ENCODE data around the gene ANKRD22.
"Not testable (repeated sequence)": the region's sequence is repeated elsewhere in the genome, so short reads cannot be mapped to it uniquely, and the experiment has no call there.

The ANKRD22 gene

DNA sequence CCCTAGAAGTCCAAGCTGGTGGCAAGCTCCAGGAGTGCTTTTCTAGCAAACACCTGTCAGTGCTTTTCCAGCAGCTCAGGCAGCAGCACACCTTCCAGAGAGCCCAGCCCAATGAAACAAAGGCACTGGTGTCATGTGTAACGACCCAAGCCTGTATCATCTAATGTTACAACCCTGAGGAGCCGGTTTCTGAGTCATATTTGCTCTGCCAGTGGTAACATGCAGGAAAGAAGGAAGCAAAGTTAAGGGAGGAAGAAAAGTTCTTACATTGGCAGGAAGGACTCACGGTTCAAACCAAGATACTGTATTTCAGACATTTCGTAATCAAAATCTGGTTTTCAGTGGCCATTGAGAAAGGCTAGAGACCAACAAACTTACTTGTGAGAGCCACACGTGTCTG, at the start of gene ANKRD22:
Gene ANKRD22 (minus strand): TSS at position 139 of the 400 bp plus-strand sequence. CDS start 237 bp downstream, outside the sequence.
- DNase-seq = no peak

- DNase-seq = no peak
Observed at GRCh38 chr10:88899886-88900285, 48.2 kb upstream of the ANKRD22 start.

GRCh38 chr10:88898727-88899126, 47.1 kb upstream of the ANKRD22 start:
- DNase-seq = no peak

DNA sequence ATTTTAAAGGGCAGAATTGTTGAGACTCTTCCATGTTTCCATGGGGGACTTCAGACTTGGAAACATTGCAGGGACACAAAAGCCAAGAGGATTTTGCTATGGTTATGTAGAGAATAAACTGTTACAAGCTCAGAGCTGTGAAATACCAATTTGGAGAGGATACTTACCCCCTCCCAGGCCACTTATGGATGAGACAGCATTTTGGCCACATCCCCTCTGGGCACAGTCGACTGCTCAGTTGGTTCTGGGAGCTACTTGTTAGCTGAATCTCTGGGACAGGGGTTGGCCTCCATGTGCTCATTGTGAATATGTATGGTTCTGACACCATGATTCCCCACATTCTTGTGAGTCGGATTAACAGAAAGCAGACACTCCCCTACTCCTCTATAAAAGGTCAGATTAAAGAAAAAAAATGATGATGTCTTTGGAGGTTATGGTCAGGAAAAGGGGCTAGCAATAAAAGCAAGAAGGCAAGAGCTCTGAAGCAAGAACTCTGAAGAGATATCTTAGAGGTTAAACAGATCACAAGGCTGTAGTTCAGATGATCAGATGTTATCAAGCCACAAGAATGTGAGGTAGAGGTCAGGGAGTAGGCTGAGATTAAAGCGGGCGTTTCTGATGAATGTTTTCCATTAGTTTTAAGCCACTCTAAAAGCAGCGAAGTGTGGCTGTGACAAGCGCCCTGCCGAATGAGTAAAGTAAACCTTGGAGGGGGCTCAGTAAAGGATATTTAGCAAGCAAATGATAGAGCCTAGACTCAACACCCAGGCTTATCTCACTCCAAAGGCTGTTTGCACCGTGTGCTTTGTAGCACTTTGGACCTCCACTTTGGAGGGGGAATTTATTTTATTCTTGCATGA, 45.6 kb upstream of the ANKRD22 start:
- DNase-seq = no peak

- no peak for DNase-seq
Observed at GRCh38 chr10:88896372-88896993, 44.8 kb upstream of the ANKRD22 start.

DNA sequence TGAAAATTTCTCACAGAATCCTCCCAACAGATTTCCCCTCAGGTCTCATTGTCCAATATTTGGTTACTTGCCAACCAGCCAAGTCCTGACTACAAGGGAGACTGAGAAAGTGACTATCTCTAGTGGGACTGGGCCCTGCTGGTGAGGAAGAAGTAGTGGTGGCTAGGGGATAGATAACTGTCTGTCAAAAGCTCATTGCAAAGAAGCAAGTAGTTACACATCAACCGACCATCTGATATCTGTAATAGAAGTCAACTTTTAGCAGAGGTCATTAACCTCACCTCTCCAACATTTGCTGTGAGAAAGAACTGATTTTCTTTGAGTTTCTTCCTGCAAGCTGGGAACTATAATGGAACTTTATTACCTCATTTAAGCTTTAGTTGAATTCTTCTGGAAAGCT, 43.6 kb upstream of the ANKRD22 start:
- DNase-seq = no peak

DNA sequence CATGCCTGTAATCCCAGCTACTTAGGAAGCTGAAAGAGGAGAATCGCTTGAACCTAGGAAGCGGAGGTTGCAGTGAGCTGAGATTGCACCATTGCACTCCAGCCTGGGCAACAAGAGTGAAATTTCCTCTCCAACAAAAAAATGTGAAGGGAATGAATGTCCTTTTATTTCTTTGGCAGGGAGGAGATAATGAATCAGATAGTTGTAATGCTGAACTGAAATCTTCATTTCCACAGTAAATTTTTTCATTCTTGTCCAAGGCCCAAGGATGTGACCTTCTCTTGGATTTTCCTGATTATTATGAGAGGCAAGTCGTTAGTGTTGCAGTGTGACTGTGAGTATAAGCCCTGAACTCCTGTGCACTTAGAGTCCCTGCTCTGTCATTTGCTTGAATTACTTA, 42.0 kb upstream of the ANKRD22 start:
- DNase-seq = no peak

DNA sequence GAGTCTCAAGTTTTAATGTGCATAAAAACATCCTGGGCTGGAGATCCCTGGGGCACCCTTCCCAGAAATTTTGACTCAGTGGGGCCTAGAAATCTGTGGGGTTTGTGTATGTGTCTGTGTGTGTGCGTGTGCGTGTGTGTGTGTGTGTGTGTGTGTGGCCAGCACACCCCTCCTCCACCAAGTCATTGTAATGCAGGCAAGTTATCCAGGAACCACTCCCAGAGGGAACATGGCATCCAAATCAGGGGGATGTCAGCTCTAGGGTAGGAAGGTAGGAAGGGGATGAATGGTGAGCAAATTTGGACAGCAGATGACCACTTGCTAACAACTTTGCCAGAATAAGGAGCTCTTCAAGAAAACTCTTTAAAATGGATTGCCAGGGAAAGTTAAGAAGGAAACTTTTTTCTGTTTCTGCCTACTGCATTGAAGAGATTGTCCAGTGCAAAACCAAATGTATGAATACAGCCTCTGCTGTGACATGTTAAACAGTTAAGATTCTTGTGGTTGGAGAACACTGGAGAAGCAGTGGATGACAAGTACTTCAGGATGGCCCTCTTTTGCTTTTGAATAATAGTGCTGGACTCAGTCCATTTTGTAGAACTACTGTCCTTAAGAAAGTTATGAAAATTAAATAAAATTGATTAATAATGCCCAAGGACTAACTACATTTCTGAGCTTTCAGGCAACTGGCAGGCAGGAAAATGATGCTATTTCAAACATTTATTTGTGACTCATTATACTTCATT, 40.8 kb upstream of the ANKRD22 start:
- no peak for DNase-seq

DNA sequence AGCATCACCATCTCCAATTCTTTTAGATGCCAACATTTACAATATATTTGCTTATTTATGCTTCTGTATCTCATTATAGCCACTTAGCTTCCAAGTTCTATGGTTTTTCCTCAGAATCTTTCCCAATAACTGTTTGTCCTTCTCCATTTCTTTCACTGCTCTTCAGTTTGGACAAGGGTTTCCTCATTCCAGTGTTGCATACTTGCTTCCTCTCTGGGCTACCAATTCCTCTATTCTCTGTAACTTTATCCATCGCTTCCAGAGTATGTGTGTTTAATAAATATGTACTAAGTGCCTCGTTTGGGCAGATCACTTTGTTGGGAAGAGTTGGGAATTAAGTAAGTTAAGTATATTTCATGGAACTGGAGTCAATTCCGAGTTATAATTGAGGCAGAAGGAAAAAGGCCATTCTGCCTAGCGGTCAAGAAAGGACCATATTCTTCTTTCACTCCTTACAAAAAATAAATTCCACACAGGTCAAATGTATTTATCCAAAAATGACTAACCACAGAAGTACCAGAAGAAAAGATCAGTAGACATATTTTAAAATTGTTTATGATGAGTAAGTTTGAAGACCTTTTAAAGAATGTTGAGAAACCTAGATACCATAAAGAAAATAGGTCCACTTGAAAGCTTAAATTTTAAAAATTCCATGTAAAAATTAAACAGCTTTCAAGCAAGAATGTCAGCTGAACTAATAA, 39.2 kb upstream of the ANKRD22 start:
- no peak for DNase-seq

- no peak for DNase-seq
Observed at GRCh38 chr10:88889559-88890337, 38.1 kb upstream of the ANKRD22 start.

DNA sequence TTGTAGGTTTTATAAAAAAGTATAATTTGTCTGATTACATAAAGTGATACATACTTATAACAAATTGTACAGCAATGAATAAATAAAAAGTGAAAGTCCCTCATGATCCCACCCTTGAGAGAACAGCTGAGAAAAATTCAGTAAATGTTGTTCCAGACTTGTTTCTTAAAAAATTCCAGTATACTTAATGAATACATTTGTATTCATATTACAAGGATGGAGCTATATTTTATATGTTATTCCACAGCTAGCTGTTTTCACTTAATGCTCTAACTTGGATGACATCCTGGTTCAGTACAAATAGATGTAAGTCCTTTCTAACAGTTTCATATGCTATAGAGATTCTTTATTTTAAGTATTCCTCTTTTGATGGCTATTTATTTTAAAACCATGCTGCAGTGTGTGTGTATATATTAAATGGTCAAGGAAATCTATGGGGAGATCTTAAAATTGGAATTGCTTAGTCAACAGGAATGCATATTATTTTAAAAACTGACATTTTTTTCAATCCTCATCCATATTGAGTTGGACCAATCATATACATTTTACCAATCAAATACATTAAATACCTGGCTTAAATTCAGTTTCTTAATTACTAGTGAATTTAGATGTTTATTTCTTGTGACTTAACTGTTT, 37.3 kb upstream of the ANKRD22 start:
- no peak for DNase-seq

- DNase-seq = no peak
Observed at GRCh38 chr10:88886557-88886956, 34.9 kb upstream of the ANKRD22 start.

DNA sequence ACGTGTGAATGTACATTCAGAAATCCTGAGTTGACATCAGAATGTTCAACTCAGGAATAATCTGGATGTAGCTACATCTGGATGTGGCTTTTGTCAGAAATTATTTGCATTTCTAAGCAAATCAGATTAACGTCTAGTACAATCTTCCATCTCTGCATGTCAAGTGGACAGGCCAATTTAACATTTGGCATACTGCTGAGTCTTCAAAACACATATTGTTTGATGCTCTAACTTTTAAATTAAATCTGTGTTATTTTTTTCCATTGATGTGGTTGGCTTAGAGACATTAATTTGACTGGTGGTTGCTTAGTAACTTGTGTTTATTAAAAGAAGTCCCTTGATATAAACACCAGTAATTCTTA, 31.8 kb upstream of the ANKRD22 start:
- no peak for DNase-seq

DNA sequence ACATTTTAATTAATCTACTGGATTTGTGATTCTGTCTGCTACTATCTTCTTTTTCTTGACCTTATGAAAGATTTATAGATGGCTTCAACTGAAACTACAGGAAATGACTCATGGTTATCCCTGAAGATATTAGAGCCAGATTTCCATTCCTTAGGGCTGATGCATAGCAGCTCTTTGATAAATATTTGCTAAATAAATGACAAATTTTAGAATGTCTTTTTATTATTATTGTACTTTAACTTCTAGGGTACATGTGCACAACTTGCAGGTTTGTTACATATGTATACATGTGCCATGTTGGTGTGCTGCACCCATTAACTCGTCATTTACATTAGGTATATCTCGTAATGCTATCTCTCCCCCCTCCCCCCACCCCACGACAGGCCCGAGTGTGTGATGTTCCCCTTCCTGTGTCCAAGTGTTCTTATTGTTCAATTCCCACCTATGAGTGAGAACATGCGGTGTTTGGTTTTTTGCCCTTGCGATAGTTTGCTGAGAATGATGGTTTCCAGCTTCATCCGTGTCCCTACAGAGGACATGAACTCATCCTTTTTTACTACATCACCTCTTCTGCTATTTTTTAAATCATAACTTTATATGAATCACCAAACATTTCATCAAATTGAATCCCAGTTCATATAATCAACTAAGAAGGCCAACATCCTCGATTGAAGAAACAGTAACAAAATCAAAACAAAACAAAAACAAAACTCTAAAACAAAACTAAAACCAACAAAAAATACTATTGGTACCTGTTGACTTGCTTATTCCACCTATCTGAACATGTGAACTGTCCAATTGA, 31.2 kb upstream of the ANKRD22 start:
- DNase-seq = not testable (repeated sequence)

DNA sequence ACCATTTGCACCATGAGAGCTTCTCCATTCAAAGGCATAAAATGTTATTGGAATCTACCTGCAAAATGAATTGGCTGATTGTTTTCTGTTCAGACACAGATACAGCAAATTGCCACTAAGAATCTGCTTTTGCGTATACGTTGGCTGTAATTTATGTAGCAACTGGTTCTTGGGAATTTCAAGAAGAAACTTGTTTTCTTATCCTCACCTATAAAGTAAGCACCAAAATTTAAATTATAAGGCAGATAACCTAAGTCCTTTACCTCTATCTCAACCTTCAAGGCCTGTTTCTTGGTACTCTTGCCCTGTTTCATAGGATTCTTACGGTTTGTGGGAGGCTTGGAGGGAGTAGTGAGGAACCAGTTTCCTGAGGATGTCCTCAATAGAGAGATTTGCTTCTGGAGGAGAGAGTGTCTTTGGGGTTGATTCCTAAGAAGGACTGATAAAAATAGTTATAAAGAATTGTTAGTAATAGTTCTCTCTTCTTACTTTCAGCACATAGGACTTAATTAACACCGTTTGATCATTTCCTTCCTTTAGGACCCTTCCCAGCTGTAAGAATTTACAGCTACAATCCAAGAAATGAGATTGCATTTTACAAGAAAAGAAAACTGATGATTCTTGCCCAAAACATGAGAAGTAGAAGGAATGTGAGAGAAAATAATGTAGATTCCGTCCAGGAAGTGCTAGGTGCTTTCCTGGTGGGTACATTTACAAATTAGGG, 30.4 kb upstream of the ANKRD22 start:
- no peak for DNase-seq

- DNase-seq = no peak
Observed at GRCh38 chr10:88881320-88881719, 29.7 kb upstream of the ANKRD22 start.

DNA sequence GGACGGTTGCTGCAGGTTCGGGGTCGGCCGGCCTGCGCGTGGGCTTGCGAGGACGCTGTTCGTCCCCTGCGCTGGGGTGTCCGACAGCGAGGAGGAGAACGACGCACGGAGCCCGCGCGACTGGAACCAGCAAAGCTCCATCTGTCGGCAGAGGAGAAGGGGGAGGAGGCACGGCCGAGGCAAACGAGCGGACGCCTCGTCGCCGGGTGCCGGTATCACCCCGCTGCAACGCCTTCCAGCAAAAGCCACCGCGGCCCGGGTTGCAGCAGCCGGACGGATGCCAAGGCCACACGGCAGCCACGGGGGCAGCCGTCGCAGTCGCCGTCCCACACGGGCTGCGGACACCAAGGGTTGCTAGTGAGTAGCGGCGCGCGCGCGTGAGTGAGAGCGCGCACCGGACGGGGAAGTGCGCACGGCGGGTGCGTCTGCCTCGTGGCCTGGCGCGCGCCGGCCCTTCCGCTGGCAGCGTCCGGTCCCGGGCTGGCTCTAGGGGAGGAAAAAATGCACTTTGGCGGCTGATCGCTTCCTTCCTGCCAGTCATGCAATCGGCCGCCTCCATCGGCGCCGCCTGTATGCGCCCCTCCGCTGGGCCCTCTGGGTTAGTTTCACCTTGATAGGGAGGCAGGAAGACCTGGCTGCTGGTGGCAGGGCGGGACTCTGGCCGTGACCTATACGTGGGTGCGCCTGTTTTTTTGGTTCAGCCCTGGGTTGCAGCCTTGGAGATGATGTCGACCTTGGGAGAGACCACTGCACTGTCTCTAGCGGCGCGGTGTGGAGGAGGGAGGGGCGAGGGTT, 28.8 kb upstream of the ANKRD22 start:
- DNase-seq = peak; percentile 77

GRCh38 chr10:88879534-88880281, 28.1 kb upstream of the ANKRD22 start, which contains the start of gene STAMBPL1:
TSS of gene STAMBPL1 (plus strand) at chr10:88880245. CDS start at chr10:88901709, 21,464 bp downstream.
- peak; percentile 75 for DNase-seq

Data from activated T-cell treated with anti-CD3 and anti-CD28 coated beads, Interleukin-2, amount 50 U/mL, for 1 hour (primary cell).